NB4 (cell line): ENCODE results near the gene SLC27A4.

Experiments used
- DNase-seq: peaks from one replicate; pipeline ENCODE4 v3.0.0; 2010; ENCODE audit warnings: low read depth
- H3K4me3 ChIP-seq: one replicate; pipeline ENCODE4 v1.5.1; 2011; ENCODE audit warnings: mild to moderate bottlenecking, low read depth, low read length, moderate library complexity
- CTCF ChIP-seq: IDR thresholded peaks from one replicate; pipeline ENCODE4 v1.5.1; 2012; ENCODE audit warnings: low read depth, low read length
- MYC ChIP-seq: IDR thresholded peaks from 2 replicates; pipeline ENCODE4 v1.6.1; 2011; ENCODE audit warnings: low read depth, low read length
- POLR2A ChIP-seq: IDR thresholded peaks from 2 replicates; pipeline ENCODE4 v1.6.1; 2011; ENCODE audit warnings: mild to moderate bottlenecking; ENCODE audit not compliant: insufficient read length; ENCODE audit errors: extremely low read depth
- TF ChIP-seq, protein P1 (sequence below): IDR thresholded peaks from 2 replicates; pipeline ENCODE4 v1.6.1; 2011; ENCODE audit warnings: low read depth, low read length

SLC27A4 gene

GRCh38 chr9:128361296-128361985 lies 21.1 kb downstream of the SLC27A4 start:
- DNase-seq: no peak
- TF ChIP-seq MYC: no peak
- no peak for TF ChIP-seq CTCF
- no peak for TF ChIP-seq POLR2A
- TF ChIP-seq, protein P1, sequence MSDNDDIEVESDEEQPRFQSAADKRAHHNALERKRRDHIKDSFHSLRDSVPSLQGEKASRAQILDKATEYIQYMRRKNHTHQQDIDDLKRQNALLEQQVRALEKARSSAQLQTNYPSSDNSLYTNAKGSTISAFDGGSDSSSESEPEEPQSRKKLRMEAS: no peak
- no peak overlapping the region for H3K4me3 ChIP-seq

DNA sequence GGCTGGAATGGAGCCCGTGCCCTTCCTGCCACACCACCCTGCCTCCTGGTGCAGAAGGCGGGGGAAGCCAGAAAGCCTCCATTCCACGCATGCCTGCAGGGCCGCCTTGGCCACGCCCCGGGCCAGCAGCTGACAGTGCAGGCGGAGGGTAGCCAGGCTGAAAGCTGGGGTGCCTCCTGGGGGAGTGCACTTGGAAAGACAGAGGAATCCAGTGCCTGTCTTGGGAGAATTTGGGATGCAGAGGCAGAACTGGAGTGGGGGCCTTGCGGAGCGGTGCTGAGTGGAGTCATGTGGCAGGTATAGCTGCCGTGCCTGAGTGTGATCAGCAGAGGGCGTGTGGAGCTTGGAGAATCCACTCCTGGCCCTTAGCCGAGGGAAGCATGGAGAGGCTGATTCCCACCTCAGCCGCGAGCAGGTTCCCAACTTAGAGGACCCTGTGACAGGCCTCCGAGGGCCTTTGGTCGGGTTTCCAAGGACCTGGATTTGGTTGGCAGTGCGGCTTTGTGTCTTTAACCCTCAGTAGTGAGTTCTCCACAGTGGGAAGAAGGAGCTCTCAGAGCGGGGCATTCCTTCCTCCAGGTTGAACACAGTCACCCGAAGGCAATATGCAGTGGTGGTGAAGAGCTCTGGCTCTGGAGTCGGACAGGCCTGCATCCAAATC lies 21.8 kb downstream of the SLC27A4 start:
- H3K4me3 ChIP-seq: no peak overlapping the region
- TF ChIP-seq CTCF: peak; percentile 84
- TF ChIP-seq, protein P1: peak; percentile 72; the same call in 1 of the 2 replicates
- no peak for TF ChIP-seq POLR2A
- TF ChIP-seq MYC: no peak
- peak; percentile 70 for DNase-seq

GRCh38 chr9:128362774-128363173 lies 22.4 kb downstream of the SLC27A4 start:
- no peak overlapping the region for H3K4me3 ChIP-seq
- TF ChIP-seq MYC (no peak), CTCF (no peak), POLR2A (no peak)
- TF ChIP-seq, protein P1: no peak
- DNase-seq: no peak

GRCh38 chr9:128365525-128365924 lies 25.2 kb downstream of the SLC27A4 start:
- no peak for DNase-seq
- H3K4me3 ChIP-seq: no peak overlapping the region
- TF ChIP-seq, protein P1: no peak
- TF ChIP-seq MYC: no peak
- no peak for TF ChIP-seq CTCF
- no peak for TF ChIP-seq POLR2A

DNA sequence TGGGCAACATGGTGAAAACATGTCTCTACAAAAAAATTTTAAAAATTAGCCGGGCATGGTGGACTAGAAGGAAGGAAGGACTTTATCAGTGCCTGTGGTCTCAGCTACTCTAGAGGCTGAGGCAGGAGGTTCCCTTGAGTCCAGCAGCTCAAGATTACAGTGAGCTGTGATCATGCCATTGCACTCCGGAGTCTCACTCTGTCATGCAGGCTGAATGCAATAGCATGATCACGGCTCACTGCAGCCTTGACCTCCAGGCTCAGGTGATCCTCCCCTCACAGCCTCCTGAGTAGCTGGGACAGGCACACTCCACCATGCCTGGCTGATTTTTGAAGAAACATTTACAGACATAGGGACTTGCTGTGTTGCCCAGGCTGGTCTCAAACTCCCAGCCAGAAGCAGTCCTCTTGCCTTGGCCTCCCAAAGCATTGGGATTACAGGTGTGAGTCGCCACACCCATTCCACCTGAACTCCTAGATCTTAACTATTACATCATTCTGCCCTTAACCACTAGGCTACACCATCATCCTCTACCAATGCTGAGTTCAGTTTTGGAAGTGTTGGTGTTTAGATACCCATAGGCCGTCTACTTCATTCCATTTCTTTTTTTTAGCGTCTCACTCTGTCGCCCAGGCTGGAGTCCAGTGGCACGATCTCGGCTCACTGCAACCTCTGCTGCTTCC lies 28.8 kb downstream of the SLC27A4 start:
- no peak for DNase-seq
- H3K4me3 ChIP-seq: no peak overlapping the region
- TF ChIP-seq MYC: no peak
- TF ChIP-seq, protein P1: no peak
- TF ChIP-seq POLR2A: no peak

- TF ChIP-seq POLR2A (no peak), CTCF (no peak), MYC (no peak)
- TF ChIP-seq, protein P1: no peak
- DNase-seq: no peak
- peak overlapping the region; percentile 100 for H3K4me3 ChIP-seq
Observed at GRCh38 chr9:128370367-128370751, 30.0 kb downstream of the SLC27A4 start.
